ENCODE measurements around the gene MRPL28.

DNA sequence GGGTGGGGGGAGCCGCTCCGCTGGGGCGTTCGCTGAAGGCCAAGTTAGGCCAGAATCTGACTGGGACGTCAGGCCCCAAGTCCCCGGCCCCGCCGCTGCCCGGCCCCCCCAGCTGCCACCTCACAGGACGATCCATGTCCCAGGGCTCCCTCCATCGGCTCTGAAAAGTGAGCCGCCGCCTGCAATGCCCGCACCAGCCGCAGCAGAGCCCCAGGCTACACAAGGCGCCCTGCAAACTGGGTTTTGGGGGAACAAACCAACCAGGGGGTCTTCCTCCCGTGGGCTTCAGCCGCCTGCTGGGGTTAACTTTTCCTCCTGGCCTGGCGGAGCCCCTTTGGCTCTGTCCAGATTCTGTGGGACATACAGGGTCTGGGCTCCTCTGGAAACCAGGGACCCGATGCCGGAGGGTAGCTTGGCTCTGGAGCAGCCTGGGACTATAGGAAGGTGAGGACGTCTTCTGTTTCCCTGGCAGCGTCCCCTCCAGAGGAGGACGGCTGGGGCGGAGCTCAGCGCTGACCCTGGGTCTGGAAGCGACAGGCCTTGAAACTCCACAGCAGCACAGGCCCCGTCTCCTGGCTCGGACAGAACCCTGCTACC lies 27.5 kb upstream of the MRPL28 start:
- peak in 3 of 4 experiments; percentile 21 to 74 (median 68) for TF ChIP-seq CTCF (IDR thresholded peaks at IDR 0.05)
- TF ChIP-seq POLR2A (IDR thresholded peaks at IDR 0.05): no peak
- no peak for TF ChIP-seq POLR2AphosphoS5 (IDR thresholded peaks at IDR 0.05)

All from prostate gland (tissue), 2 donors.